HTERT RPE-1 (cell line): ENCODE measurements around the gene TCP11L2.

ENCODE experiments used
- in situ Hi-C: fragments of 300-500 bp; cut with MboI; formaldehyde crosslinking; loops from 4 replicates; pipeline ENCODE4 v1.14.3; 2020; ENCODE audit warnings: low sequenced_read_pairs

TCP11L2 gene

DNA sequence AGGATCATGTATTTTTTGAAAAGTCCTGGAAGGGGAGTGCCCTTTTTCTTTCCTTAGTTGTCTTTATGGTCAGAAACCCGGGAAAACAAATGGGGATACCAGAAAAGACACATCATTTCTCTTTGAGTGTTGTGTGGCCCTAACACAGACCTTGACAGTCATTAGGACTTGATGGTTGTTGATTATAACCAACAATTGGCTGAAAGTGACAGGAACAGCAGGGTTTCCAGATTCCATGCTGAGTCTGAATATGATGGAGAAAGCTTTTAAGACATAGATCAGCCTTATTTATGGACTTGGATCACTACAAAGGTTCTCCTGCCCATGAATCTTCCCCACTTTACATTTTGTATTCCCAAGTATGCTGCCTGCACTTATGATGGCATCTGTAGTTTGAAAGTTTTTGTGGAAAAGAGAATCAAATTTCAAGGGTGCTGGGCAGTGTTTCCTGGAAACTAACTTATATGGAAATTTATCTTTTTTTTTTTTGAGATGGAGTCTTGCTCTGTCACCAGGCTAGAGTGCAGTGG lies 85.4 kb downstream of the TCP11L2 start:
- in situ Hi-C loops, result no loop called here

DNA sequence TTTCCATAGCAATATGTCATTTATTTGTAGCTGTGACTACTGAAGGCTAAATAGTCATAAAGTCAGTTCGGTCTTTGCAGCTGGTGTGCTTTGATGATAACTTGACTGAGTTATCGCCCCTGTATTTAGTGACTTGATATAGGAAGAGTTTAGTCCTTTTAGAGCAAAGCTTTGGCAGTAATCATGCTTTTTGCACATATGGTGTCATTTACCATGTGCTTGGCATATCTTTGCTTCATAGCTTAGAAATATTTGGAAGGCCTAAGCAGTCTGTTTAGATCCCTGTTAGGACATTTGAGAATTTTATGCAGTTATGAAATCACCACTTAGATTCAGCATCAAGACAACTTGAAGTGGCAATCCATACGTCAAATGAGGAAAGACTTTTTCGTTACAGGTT lies 86.6 kb downstream of the TCP11L2 start:
- in situ Hi-C loops, result no loop called here

DNA sequence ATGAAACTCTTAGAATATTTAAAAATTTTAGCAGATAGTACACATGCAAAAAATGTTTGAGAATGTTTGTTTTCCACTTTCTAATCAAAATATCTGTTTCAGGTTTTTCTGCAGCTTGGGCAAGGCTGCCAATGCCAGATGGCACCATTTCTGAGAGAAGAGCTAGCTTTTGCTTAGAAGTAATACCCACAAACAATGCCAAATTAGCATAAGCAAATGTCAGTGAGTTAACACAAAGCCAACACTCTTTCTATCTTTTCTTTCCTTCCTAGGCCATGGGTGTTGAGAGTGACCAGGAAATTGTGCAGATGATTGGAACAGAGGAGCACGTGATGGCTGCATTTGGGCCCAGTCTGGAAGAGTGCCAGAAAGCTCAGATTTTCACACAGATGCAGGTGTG lies 90.2 kb downstream of the TCP11L2 start:
- in situ Hi-C loops, result no loop called here
